Stimulated activated CD4-positive, alpha-beta T cell treated with anti-CD3 and anti-CD28 coated beads, Interleukin-4, amount 100 ng/mL, for 4 hours (primary cell): ENCODE measurements around the gene RALGPS1.

Experiments
- DNase-seq, 2 experiments: peaks; one replicate each; pipeline ENCODE4 v3.0.0-alpha.2; 2020

The RALGPS1 gene

GRCh38 chr9:127128341-127129072 lies 213.9 kb downstream of the RALGPS1 start:
- DNase-seq, result no peak

GRCh38 chr9:127129073-127129717 lies 214.6 kb downstream of the RALGPS1 start:
- DNase-seq, result no peak

- DNase-seq, result no peak
These were observed 215.1 kb downstream of the RALGPS1 start for GRCh38 chr9:127129718-127130085.

- DNase-seq, result no peak
These were observed 215.7 kb downstream of the RALGPS1 start for GRCh38 chr9:127130235-127130634.

GRCh38 chr9:127130661-127131538 lies 216.3 kb downstream of the RALGPS1 start:
- DNase-seq, result no peak

GRCh38 chr9:127131871-127132270 lies 217.3 kb downstream of the RALGPS1 start:
- DNase-seq, result no peak

- DNase-seq, result no peak
These were observed 217.8 kb downstream of the RALGPS1 start for GRCh38 chr9:127132375-127132774.

GRCh38 chr9:127132921-127133647 lies 218.5 kb downstream of the RALGPS1 start:
- DNase-seq, result no peak

- no peak for DNase-seq
These were observed 219.2 kb downstream of the RALGPS1 start for GRCh38 chr9:127133739-127134167.

- DNase-seq, result no peak
These were observed 220.6 kb downstream of the RALGPS1 start for GRCh38 chr9:127135056-127135745.

- DNase-seq, result no peak
These were observed 221.7 kb downstream of the RALGPS1 start for GRCh38 chr9:127136081-127136879.

GRCh38 chr9:127136880-127137639 lies 222.5 kb downstream of the RALGPS1 start:
- no peak for DNase-seq

- DNase-seq, result no peak
These were observed 223.2 kb downstream of the RALGPS1 start for GRCh38 chr9:127137640-127138360.

GRCh38 chr9:127138444-127138843 lies 223.9 kb downstream of the RALGPS1 start:
- no peak for DNase-seq

GRCh38 chr9:127139071-127139731 lies 224.6 kb downstream of the RALGPS1 start:
- no peak for DNase-seq

GRCh38 chr9:127139775-127140174 lies 225.2 kb downstream of the RALGPS1 start:
- no peak for DNase-seq

GRCh38 chr9:127140181-127140580 lies 225.6 kb downstream of the RALGPS1 start:
- no peak for DNase-seq

GRCh38 chr9:127140842-127141675 lies 226.5 kb downstream of the RALGPS1 start:
- no peak for DNase-seq
